Colonic mucosa (tissue), 4 donors: ENCODE data around the gene LCTL. TPM values are rescaled to one million over a fixed set of nuclear protein-coding genes. Genes with fewer than 3 reads are reported as not detected.

ENCODE experiments used
- DNase-seq: peaks from one replicate; pipeline ENCODE4 v3.0.0-alpha.2; 2020
- H3K27ac ChIP-seq: fragments of 200-600 bp; one replicate; pipeline ENCODE4 v1.8.0; 2021
- H3K27me3 ChIP-seq: fragments of 200-600 bp; one replicate; pipeline ENCODE4 v1.8.0; 2021
- H3K36me3 ChIP-seq: fragments of 200-600 bp; one replicate; pipeline ENCODE4 v1.8.0; 2021
- H3K4me1 ChIP-seq: fragments of 200-600 bp; one replicate; pipeline ENCODE4 v1.8.0; 2021; ENCODE audit warnings: mild to moderate bottlenecking
- H3K4me3 ChIP-seq: fragments of 200-600 bp; one replicate; pipeline ENCODE4 v1.8.0; 2021
- H3K9ac ChIP-seq, 2 donors: one replicate each; pipeline ENCODE4 v1.7.0; 2013; ENCODE audit warnings: control low read depth in 2 of 2, low read depth in 2 of 2, low read length in 2 of 2
- H3K9me3 ChIP-seq: fragments of 200-600 bp; one replicate; pipeline ENCODE4 v1.8.0; 2021
- CTCF ChIP-seq: fragments of 200-600 bp; IDR thresholded peaks from one replicate; pipeline ENCODE4 v1.8.0; 2022; ENCODE audit warnings: antibody characterized with exemption, mild to moderate bottlenecking
- intact Hi-C: fragments of 100-400 bp; cut with DNase I; formaldehyde crosslinking; loops from one replicate; pipeline ENCODE4 v1.14.1; 2022
- total RNA-seq, 2 donors: library from RNA; stranded (reverse); fragmentation: NEBNext Ultra II Directional in 1 of 2; extraction: Animal tissue kit (Norgen Biotek cat#: 25700) in 1 of 2; gene quantifications; one replicate each; pipeline ENCODE4 v1.2.1, GENCODE V29; 2021
- donor health status: healthy.
- donor health status: DM: no; HTN: no; CAD: no.
- donor health status: DM: no; HTN: no; CAD: no.

LCTL gene
- total RNA-seq, 2 donors from 2014 or later = not detected

- H3K9ac ChIP-seq = no peak overlapping the region
- no peak overlapping the region for H3K27ac ChIP-seq
- no peaks in the 10 kb centered on the region for H3K36me3 ChIP-seq
- no peaks in the 10 kb centered on the region for H3K27me3 ChIP-seq
- no peak for DNase-seq
- no peak overlapping the region for H3K4me3 ChIP-seq
- intact Hi-C loops = no loop called here
- H3K4me1 ChIP-seq = no peaks in the 10 kb centered on the region
- no peak for TF ChIP-seq CTCF
- no peaks in the 10 kb centered on the region for H3K9me3 ChIP-seq
These were observed 3.8 kb upstream of the LCTL start for GRCh38 chr15:66569461-66570137.

GRCh38 chr15:66567897-66568296, 2.1 kb upstream of the LCTL start:
- Histone ChIP-seq H3K36me3 (no peaks in the 10 kb centered on the region), H3K4me1 (no peaks in the 10 kb centered on the region), H3K9me3 (no peaks in the 10 kb centered on the region), H3K27ac (no peak overlapping the region), H3K4me3 (no peak overlapping the region), H3K9ac (no peak overlapping the region), H3K27me3 (no peaks in the 10 kb centered on the region)
- no peak for DNase-seq
- no peak for TF ChIP-seq CTCF
- intact Hi-C loops = no loop called here

- no peaks in the 10 kb centered on the region for H3K36me3 ChIP-seq
These were observed 1.2 kb upstream of the LCTL start for GRCh38 chr15:66566963-66567531.

GRCh38 chr15:66565141-66565641, 607 bp downstream of the LCTL start:
- Histone ChIP-seq H3K4me3 (no peak overlapping the region), H3K9ac (no peak overlapping the region), H3K9me3 (no peaks in the 10 kb centered on the region), H3K27ac (no peak overlapping the region), H3K27me3 (no peaks in the 10 kb centered on the region), H3K4me1 (no peaks in the 10 kb centered on the region), H3K36me3 (no peaks in the 10 kb centered on the region)
- intact Hi-C loops = no loop called here
- no peak for TF ChIP-seq CTCF
- no peak for DNase-seq

More at GRCh38 chr15:66566963-66567531, 1.2 kb upstream of the LCTL start:
- no peak overlapping the region for H3K27ac ChIP-seq
- H3K9me3 ChIP-seq = no peaks in the 10 kb centered on the region
- peak; percentile 63 for DNase-seq
- peak; percentile 71 for TF ChIP-seq CTCF
- H3K4me1 ChIP-seq = no peaks in the 10 kb centered on the region
- H3K9ac ChIP-seq = no peak overlapping the region
- intact Hi-C loops = no loop called here
- no peaks in the 10 kb centered on the region for H3K27me3 ChIP-seq
- no peak overlapping the region for H3K4me3 ChIP-seq

- no peak overlapping the region for H3K9ac ChIP-seq
These were observed 1.4 kb downstream of the LCTL start for GRCh38 chr15:66564136-66565041.

More at GRCh38 chr15:66564136-66565041, 1.4 kb downstream of the LCTL start:
- Histone ChIP-seq H3K4me3 (no peak overlapping the region), H3K9me3 (no peaks in the 10 kb centered on the region), H3K36me3 (no peaks in the 10 kb centered on the region), H3K27me3 (no peaks in the 10 kb centered on the region), H3K4me1 (no peaks in the 10 kb centered on the region), H3K27ac (no peak overlapping the region)
- intact Hi-C loops = no loop called here
- no peak for TF ChIP-seq CTCF
- DNase-seq = no peak
